Measurements from ENCODE around the gene ULK1. TPM values are rescaled to one million over a fixed set of nuclear protein-coding genes. Genes with fewer than 3 reads are reported as not detected.

ULK1 gene
- polyA plus RNA-seq, 1 donor from 2014 or later: 19.0 TPM

GRCh38 chr12:131905081-131905629, 10.7 kb downstream of the ULK1 start:
- Histone ChIP-seq H3K27me3 (ENCODE audit: insufficient read depth, low read depth, low read length) (no peaks in the 10 kb centered on the region), H3K4me3 (ENCODE audit: low read length) (no peak overlapping the region), H4K20me1 (ENCODE audit: insufficient read depth) (peaks cover 18% of the 10 kb centered on the region), H3K9ac (ENCODE audit: low read length) (no peak overlapping the region), H3K79me2 (replicated peaks; ENCODE audit: insufficient read depth, low read length) (peaks cover 35% of the 10 kb centered on the region), H3F3A (ENCODE audit: insufficient read depth, low read length, poor library complexity, severe bottlenecking) (no peaks in the 10 kb centered on the region), H2AFZ (ENCODE audit: low read depth, low read length) (no peak overlapping the region), H3K36me3 (ENCODE audit: insufficient read depth, low read length) (no peaks in the 10 kb centered on the region), H3K9me3 (ENCODE audit: low read length) (no peaks in the 10 kb centered on the region), H3K4me2 (ENCODE audit: low read length) (no peak overlapping the region), H3K27ac (ENCODE audit: low read length) (no peak overlapping the region), H3K9me2 (ENCODE audit: insufficient read depth, low read length) (no peaks in the 10 kb centered on the region)
- TF ChIP-seq SMC3 (conservative IDR thresholded peaks at IDR 0.05; ENCODE audit: poor library complexity): no peak
- no peak for TF ChIP-seq RAD21 (conservative IDR thresholded peaks at IDR 0.05)
- no peak for TF ChIP-seq MXI1 (conservative IDR thresholded peaks at IDR 0.05; ENCODE audit: poor library complexity, severe bottlenecking)
- no peak for TF ChIP-seq EP300 (conservative IDR thresholded peaks at IDR 0.05; ENCODE audit: poor library complexity, severe bottlenecking)
- no peak for TF ChIP-seq CTCF (IDR thresholded peaks at IDR 0.05; ENCODE audit: poor library complexity, severe bottlenecking)
- TF ChIP-seq EZH2 (IDR thresholded peaks at IDR 0.05; ENCODE audit: borderline replicate concordance, insufficient read depth, low read length, poor library complexity, severe bottlenecking): no peak
- no peak for TF ChIP-seq TAF1 (IDR thresholded peaks at IDR 0.05; ENCODE audit: low read depth)
- TF ChIP-seq REST (IDR thresholded peaks at IDR 0.05; ENCODE audit: borderline replicate concordance): no peak
- TF ChIP-seq POLR2AphosphoS5 (IDR thresholded peaks at IDR 0.05): no peak

GRCh38 chr12:131905630-131906091, 11.2 kb downstream of the ULK1 start:
- Histone ChIP-seq H3K79me2 (replicated peaks; ENCODE audit: insufficient read depth, low read length) (peaks cover 30% of the 10 kb centered on the region), H3K4me2 (ENCODE audit: low read length) (no peak overlapping the region), H3K9me3 (ENCODE audit: low read length) (no peaks in the 10 kb centered on the region), H3F3A (ENCODE audit: insufficient read depth, low read length, poor library complexity, severe bottlenecking) (no peaks in the 10 kb centered on the region), H3K9ac (ENCODE audit: low read length) (no peak overlapping the region), H3K4me3 (ENCODE audit: low read length) (no peak overlapping the region), H3K9me2 (ENCODE audit: insufficient read depth, low read length) (no peaks in the 10 kb centered on the region), H3K27ac (ENCODE audit: low read length) (no peak overlapping the region), H3K27me3 (ENCODE audit: insufficient read depth, low read depth, low read length) (no peaks in the 10 kb centered on the region), H3K36me3 (ENCODE audit: insufficient read depth, low read length) (no peaks in the 10 kb centered on the region), H2AFZ (ENCODE audit: low read depth, low read length) (no peak overlapping the region), H4K20me1 (ENCODE audit: insufficient read depth) (peaks cover 18% of the 10 kb centered on the region)
- TF ChIP-seq MXI1 (conservative IDR thresholded peaks at IDR 0.05; ENCODE audit: poor library complexity, severe bottlenecking): no peak
- TF ChIP-seq POLR2AphosphoS5 (IDR thresholded peaks at IDR 0.05): no peak
- no peak for TF ChIP-seq EZH2 (IDR thresholded peaks at IDR 0.05; ENCODE audit: borderline replicate concordance, insufficient read depth, low read length, poor library complexity, severe bottlenecking)
- no peak for TF ChIP-seq SMC3 (conservative IDR thresholded peaks at IDR 0.05; ENCODE audit: poor library complexity)
- no peak for TF ChIP-seq REST (IDR thresholded peaks at IDR 0.05; ENCODE audit: borderline replicate concordance)
- no peak for TF ChIP-seq RAD21 (conservative IDR thresholded peaks at IDR 0.05)
- no peak for TF ChIP-seq EP300 (conservative IDR thresholded peaks at IDR 0.05; ENCODE audit: poor library complexity, severe bottlenecking)
- no peak for TF ChIP-seq CTCF (IDR thresholded peaks at IDR 0.05; ENCODE audit: poor library complexity, severe bottlenecking)
- TF ChIP-seq TAF1 (IDR thresholded peaks at IDR 0.05; ENCODE audit: low read depth): no peak
